Jurkat, Clone E6-1 (cell line): ENCODE results near the gene CNNM3.
"Not testable (repeated sequence)": the region's sequence is repeated elsewhere in the genome, so short reads cannot be mapped to it uniquely, and the experiment has no call there.

Source experiments
- DNase-seq: peaks from one replicate; pipeline ENCODE4 v3.0.0-alpha.2; 2011; ENCODE audit warnings: low read depth, low spot score
- H3K4me3 ChIP-seq: 2 replicates; pipeline ENCODE4 v1.5.1; 2011; ENCODE audit warnings: mild to moderate bottlenecking, low read length, control low read depth, moderate library complexity

CNNM3 gene

GRCh38 chr2:96797066-96797625, 18.9 kb upstream of the CNNM3 start:
- no peak overlapping the region for H3K4me3 ChIP-seq
- DNase-seq, result no peak

- DNase-seq, result no peak
- H3K4me3 ChIP-seq, result no peak overlapping the region
Measured at GRCh38 chr2:96798733-96799622, 17.1 kb upstream of the CNNM3 start.

- no peak for DNase-seq
- no peak overlapping the region for H3K4me3 ChIP-seq
Measured at GRCh38 chr2:96799623-96799935, 16.5 kb upstream of the CNNM3 start.

- peak overlapping the region; percentile 31 for H3K4me3 ChIP-seq
- DNase-seq, result no peak
Measured at GRCh38 chr2:96800061-96801004, 15.7 kb upstream of the CNNM3 start.

- peak overlapping the region; percentile 31 for H3K4me3 ChIP-seq
- peak; percentile 44 for DNase-seq
Measured at GRCh38 chr2:96801005-96801785, 14.9 kb upstream of the CNNM3 start.

- no peak overlapping the region for H3K4me3 ChIP-seq
- no peak for DNase-seq
Measured at GRCh38 chr2:96801786-96802595, 14.1 kb upstream of the CNNM3 start.

- H3K4me3 ChIP-seq, result no peak overlapping the region
- DNase-seq, result no peak
Measured at GRCh38 chr2:96802721-96803120, 13.3 kb upstream of the CNNM3 start.

- no peak for DNase-seq
- H3K4me3 ChIP-seq, result no peak overlapping the region
Measured at GRCh38 chr2:96804986-96805385, 11.1 kb upstream of the CNNM3 start.

GRCh38 chr2:96805946-96806345, 10.1 kb upstream of the CNNM3 start:
- H3K4me3 ChIP-seq, DNase-seq: not testable (repeated sequence)

- no peak for DNase-seq
- H3K4me3 ChIP-seq, result no peak overlapping the region
Measured at GRCh38 chr2:96806468-96807126, 9.5 kb upstream of the CNNM3 start.

GRCh38 chr2:96807127-96807471, 9.0 kb upstream of the CNNM3 start:
- no peak for DNase-seq
- no peak overlapping the region for H3K4me3 ChIP-seq

GRCh38 chr2:96808176-96808837, 7.8 kb upstream of the CNNM3 start:
- DNase-seq, result no peak
- H3K4me3 ChIP-seq, result no peak overlapping the region

GRCh38 chr2:96809216-96809882, 6.7 kb upstream of the CNNM3 start:
- no peak overlapping the region for H3K4me3 ChIP-seq
- no peak for DNase-seq

- DNase-seq, result no peak
- H3K4me3 ChIP-seq, result no peak overlapping the region
Measured at GRCh38 chr2:96809951-96810782, 5.9 kb upstream of the CNNM3 start.

- H3K4me3 ChIP-seq, result no peak overlapping the region
- DNase-seq, result no peak
Measured at GRCh38 chr2:96810783-96811192, 5.3 kb upstream of the CNNM3 start.

- DNase-seq, result no peak
- H3K4me3 ChIP-seq, result no peak overlapping the region
Measured at GRCh38 chr2:96811917-96812316, 4.2 kb upstream of the CNNM3 start.
